ENCODE results near the gene OR1N1.

Gene OR1N1

GRCh38 chr9:122526602-122527001, 491 bp downstream of the OR1N1 start:
- Histone ChIP-seq H4K91ac (ENCODE audit: low read depth, low read length) (no peak overlapping the region), H2BK5ac (ENCODE audit: low read depth, low read length, poor library complexity) (no peak overlapping the region)

GRCh38 chr9:122519376-122519775, 7.7 kb downstream of the OR1N1 start:
- Histone ChIP-seq H3K4me1 (ENCODE audit: control insufficient read depth in 1 of 2, insufficient read depth in 2 of 2, low read length in 2 of 2) (no peaks in the 10 kb centered on the region), H3K14ac (ENCODE audit: low read length) (no peak overlapping the region), H2BK12ac (ENCODE audit: low read length) (no peak overlapping the region), H4K12ac (ENCODE audit: low read depth, low read length) (no peak overlapping the region), H3K79me2 (ENCODE audit: control insufficient read depth, insufficient read depth, low read length, poor library complexity) (no peaks in the 10 kb centered on the region), H2AK5ac (ENCODE audit: low read length) (no peak overlapping the region), H3K18ac (ENCODE audit: low read length) (no peak overlapping the region), H3K79me1 (ENCODE audit: low read length) (no peaks in the 10 kb centered on the region), H3K4me3 (ENCODE audit: low read depth, low read length) (no peak overlapping the region), H3K23ac (ENCODE audit: low read length) (no peak overlapping the region), H4K91ac (ENCODE audit: low read depth, low read length) (no peak overlapping the region), H3K4me2 (ENCODE audit: low read length) (no peak overlapping the region), H3K27me3 (ENCODE audit: insufficient read depth, low read length) (no peaks in the 10 kb centered on the region), H3K36me3 (ENCODE audit: control insufficient read depth in 1 of 2, insufficient read depth in 2 of 2, low read length in 2 of 2) (no peaks in the 10 kb centered on the region), H2BK120ac (ENCODE audit: insufficient read depth, low read length, poor library complexity) (no peak overlapping the region), H4K8ac (ENCODE audit: low read depth, low read length) (no peak overlapping the region), H3K9ac (ENCODE audit: low read length) (no peak overlapping the region), H3K9me3 (ENCODE audit: insufficient read depth, low read depth, low read length) (peaks cover 22% of the 10 kb centered on the region), H2AFZ (ENCODE audit: insufficient read depth, low read length, poor library complexity) (no peak overlapping the region), H2BK5ac (ENCODE audit: low read depth, low read length, poor library complexity) (no peak overlapping the region), H3K4ac (ENCODE audit: low read depth, low read length) (no peak overlapping the region), H3K27ac (ENCODE audit: low read depth, low read length) (no peak overlapping the region)
- no CpG with 5 or more reads among the region's 3 CpGs for WGBS (ENCODE audit: extremely low coverage, insufficient coverage, insufficient read length)
- DNase-seq, result no peak

More at GRCh38 chr9:122526602-122527001, 491 bp downstream of the OR1N1 start:
- H3K14ac ChIP-seq (ENCODE audit: low read length), result no peak overlapping the region
- H2BK120ac ChIP-seq (ENCODE audit: insufficient read depth, low read length, poor library complexity), result no peak overlapping the region
- no peak overlapping the region for H3K23ac ChIP-seq (ENCODE audit: low read length)
- H3K4me3 ChIP-seq (ENCODE audit: low read depth, low read length), result no peak overlapping the region
- H2BK12ac ChIP-seq (ENCODE audit: low read length), result no peak overlapping the region
- no peak overlapping the region for H3K9ac ChIP-seq (ENCODE audit: low read length)
- H3K9me3 ChIP-seq (ENCODE audit: insufficient read depth, low read depth, low read length), result peaks cover 14% of the 10 kb centered on the region
- no peak overlapping the region for H4K12ac ChIP-seq (ENCODE audit: low read depth, low read length)
- H3K79me2 ChIP-seq (ENCODE audit: control insufficient read depth, insufficient read depth, low read length, poor library complexity), result no peaks in the 10 kb centered on the region
- no peaks in the 10 kb centered on the region for H3K27me3 ChIP-seq (ENCODE audit: insufficient read depth, low read length)
- no peak for DNase-seq
- H3K4me2 ChIP-seq (ENCODE audit: low read length), result no peak overlapping the region
- H3K79me1 ChIP-seq (ENCODE audit: low read length), result no peaks in the 10 kb centered on the region
- no peak overlapping the region for H3K4ac ChIP-seq (ENCODE audit: low read depth, low read length)
- no peak overlapping the region for H3K18ac ChIP-seq (ENCODE audit: low read length)
- H3K27ac ChIP-seq (ENCODE audit: low read depth, low read length), result no peak overlapping the region
- no peak overlapping the region for H2AFZ ChIP-seq (ENCODE audit: insufficient read depth, low read length, poor library complexity)
- no peaks in the 10 kb centered on the region for H3K36me3 ChIP-seq (ENCODE audit: control insufficient read depth in 1 of 2, insufficient read depth in 2 of 2, low read length in 2 of 2)
- H4K8ac ChIP-seq (ENCODE audit: low read depth, low read length), result no peak overlapping the region
- no CpG with 5 or more reads among the region's 10 CpGs for WGBS (ENCODE audit: extremely low coverage, insufficient coverage, insufficient read length)
- no peak overlapping the region for H2AK5ac ChIP-seq (ENCODE audit: low read length)
- H3K4me1 ChIP-seq (ENCODE audit: control insufficient read depth in 1 of 2, insufficient read depth in 2 of 2, low read length in 2 of 2), result no peaks in the 10 kb centered on the region

GRCh38 chr9:122518841-122519240, 8.3 kb downstream of the OR1N1 start, which contains the start of gene OR1J4:
OR1J4 (plus strand) TSS chr9:122519141; CDS start chr9:122519141, 0 bp downstream.
- Histone ChIP-seq H3K18ac (ENCODE audit: low read length) (no peak within 1 kb of the TSS), H3K79me1 (ENCODE audit: low read length) (no peaks in the 10 kb centered on the region), H2AFZ (ENCODE audit: insufficient read depth, low read length, poor library complexity) (no peak within 1 kb of the TSS), H3K4me1 (ENCODE audit: control insufficient read depth in 1 of 2, insufficient read depth in 2 of 2, low read length in 2 of 2) (no peaks in the 10 kb centered on the region), H3K79me2 (ENCODE audit: control insufficient read depth, insufficient read depth, low read length, poor library complexity) (no peaks in the 10 kb centered on the region), H3K4me3 (ENCODE audit: low read depth, low read length) (no peak within 1 kb of the TSS), H2BK120ac (ENCODE audit: insufficient read depth, low read length, poor library complexity) (no peak within 1 kb of the TSS), H3K14ac (ENCODE audit: low read length) (no peak within 1 kb of the TSS), H2AK5ac (ENCODE audit: low read length) (no peak within 1 kb of the TSS), H4K8ac (ENCODE audit: low read depth, low read length) (no peak within 1 kb of the TSS), H4K91ac (ENCODE audit: low read depth, low read length) (no peak within 1 kb of the TSS), H2BK12ac (ENCODE audit: low read length) (no peak within 1 kb of the TSS), H3K4me2 (ENCODE audit: low read length) (no peak within 1 kb of the TSS), H3K27ac (ENCODE audit: low read depth, low read length) (no peak within 1 kb of the TSS), H3K9me3 (ENCODE audit: insufficient read depth, low read depth, low read length) (peaks cover 22% of the 10 kb centered on the region), H4K12ac (ENCODE audit: low read depth, low read length) (no peak within 1 kb of the TSS), H3K4ac (ENCODE audit: low read depth, low read length) (no peak within 1 kb of the TSS), H3K23ac (ENCODE audit: low read length) (no peak within 1 kb of the TSS), H3K9ac (ENCODE audit: low read length) (no peak within 1 kb of the TSS), H2BK5ac (ENCODE audit: low read depth, low read length, poor library complexity) (no peak within 1 kb of the TSS), H3K27me3 (ENCODE audit: insufficient read depth, low read length) (no peaks in the 10 kb centered on the region), H3K36me3 (ENCODE audit: control insufficient read depth in 1 of 2, insufficient read depth in 2 of 2, low read length in 2 of 2) (no peaks in the 10 kb centered on the region)
- no CpG with 5 or more reads among the region's 4 CpGs for WGBS (ENCODE audit: extremely low coverage, insufficient coverage, insufficient read length)
- DNase-seq, result no peak

GRCh38 chr9:122518226-122518625, 8.9 kb downstream of the OR1N1 start:
- Histone ChIP-seq H2AK5ac (ENCODE audit: low read length) (no peak overlapping the region), H4K12ac (ENCODE audit: low read depth, low read length) (no peak overlapping the region), H3K23ac (ENCODE audit: low read length) (no peak overlapping the region), H3K79me1 (ENCODE audit: low read length) (no peaks in the 10 kb centered on the region), H3K9ac (ENCODE audit: low read length) (no peak overlapping the region), H2BK5ac (ENCODE audit: low read depth, low read length, poor library complexity) (no peak overlapping the region), H3K4ac (ENCODE audit: low read depth, low read length) (no peak overlapping the region), H3K27me3 (ENCODE audit: insufficient read depth, low read length) (no peaks in the 10 kb centered on the region), H3K27ac (ENCODE audit: low read depth, low read length) (no peak overlapping the region), H2BK120ac (ENCODE audit: insufficient read depth, low read length, poor library complexity) (no peak overlapping the region), H3K18ac (ENCODE audit: low read length) (no peak overlapping the region), H3K4me2 (ENCODE audit: low read length) (no peak overlapping the region), H3K4me1 (ENCODE audit: control insufficient read depth in 1 of 2, insufficient read depth in 2 of 2, low read length in 2 of 2) (no peaks in the 10 kb centered on the region), H2AFZ (ENCODE audit: insufficient read depth, low read length, poor library complexity) (no peak overlapping the region), H3K79me2 (ENCODE audit: control insufficient read depth, insufficient read depth, low read length, poor library complexity) (no peaks in the 10 kb centered on the region), H4K91ac (ENCODE audit: low read depth, low read length) (no peak overlapping the region), H2BK12ac (ENCODE audit: low read length) (no peak overlapping the region), H3K9me3 (ENCODE audit: insufficient read depth, low read depth, low read length) (peaks cover 22% of the 10 kb centered on the region), H4K8ac (ENCODE audit: low read depth, low read length) (no peak overlapping the region), H3K14ac (ENCODE audit: low read length) (no peak overlapping the region), H3K36me3 (ENCODE audit: control insufficient read depth in 1 of 2, insufficient read depth in 2 of 2, low read length in 2 of 2) (no peaks in the 10 kb centered on the region), H3K4me3 (ENCODE audit: low read depth, low read length) (no peak overlapping the region)
- peak; percentile 76 to 80 for DNase-seq
- WGBS (ENCODE audit: extremely low coverage, insufficient coverage, insufficient read length), result no CpG with 5 or more reads among the region's 2 CpGs

All from trophoblast cell (in vitro differentiated cells and primary cell).